HG03196 (cell line): ENCODE data around the gene TJP2.

Experiments used
- ATAC-seq: cut with Tn5 transposase; IDR thresholded peaks from one replicate; pipeline ENCODE4 v1.9.1; 2021; ENCODE audit not compliant: unreplicated experiment

TJP2 gene

GRCh38 chr9:69190086-69190862, 16.2 kb downstream of the TJP2 start:
- peak; percentile 58 for ATAC-seq

- ATAC-seq = peak; percentile 6
Measured at GRCh38 chr9:69190863-69191181, 16.7 kb downstream of the TJP2 start.

GRCh38 chr9:69191231-69191630, 17.2 kb downstream of the TJP2 start:
- ATAC-seq = no peak

- ATAC-seq = no peak
Measured at GRCh38 chr9:69192214-69192613, 18.1 kb downstream of the TJP2 start.

- ATAC-seq = no peak
Measured at GRCh38 chr9:69193685-69194032, 19.6 kb downstream of the TJP2 start.

GRCh38 chr9:69194702-69195418, 20.8 kb downstream of the TJP2 start:
- no peak for ATAC-seq

- ATAC-seq = no peak
Measured at GRCh38 chr9:69195668-69196067, 21.6 kb downstream of the TJP2 start.

GRCh38 chr9:69197687-69198086, 23.6 kb downstream of the TJP2 start:
- no peak for ATAC-seq

GRCh38 chr9:69198521-69199220, 24.6 kb downstream of the TJP2 start:
- no peak for ATAC-seq

- no peak for ATAC-seq
Measured at GRCh38 chr9:69199769-69200470, 25.8 kb downstream of the TJP2 start.

GRCh38 chr9:69202556-69202955, 28.5 kb downstream of the TJP2 start:
- ATAC-seq = no peak

GRCh38 chr9:69204326-69204725, 30.2 kb downstream of the TJP2 start:
- no peak for ATAC-seq

- ATAC-seq = no peak
Measured at GRCh38 chr9:69204849-69205248, 30.8 kb downstream of the TJP2 start.

GRCh38 chr9:69206047-69206446, 32.0 kb downstream of the TJP2 start:
- ATAC-seq = no peak

GRCh38 chr9:69207503-69207902, 33.4 kb downstream of the TJP2 start:
- ATAC-seq = no peak

- no peak for ATAC-seq
Measured at GRCh38 chr9:69211424-69212036, 37.5 kb downstream of the TJP2 start.

GRCh38 chr9:69213647-69214046, 39.6 kb downstream of the TJP2 start:
- no peak for ATAC-seq

GRCh38 chr9:69214939-69215338, 40.9 kb downstream of the TJP2 start:
- no peak for ATAC-seq

GRCh38 chr9:69215774-69216485, 41.9 kb downstream of the TJP2 start:
- ATAC-seq = no peak

GRCh38 chr9:69218166-69218565, 44.1 kb downstream of the TJP2 start:
- ATAC-seq = no peak
